ENCODE data around the gene RBAK.
A peak's percentile ranks its signal among the peaks of the same experiment; 100 is the strongest.
"Not testable (repeated sequence)": the region's sequence is repeated elsewhere in the genome, so short reads cannot be mapped to it uniquely, and the experiment has no call there.

RBAK gene

GRCh38 chr7:5045558-5046396 is at the start of gene RBAK:
Gene RBAK (plus strand): TSS chr7:5045860. CDS start chr7:5048077, 2,217 bp downstream.
- DNase-seq, result peak; percentile 82

GRCh38 chr7:4996696-4997222 is 48.9 kb upstream of the RBAK start:
- DNase-seq, result no peak

GRCh38 chr7:4998244-4998643 is 47.4 kb upstream of the RBAK start:
- no peak for DNase-seq

GRCh38 chr7:4998910-4999309 is 46.8 kb upstream of the RBAK start:
- no peak for DNase-seq

GRCh38 chr7:4999369-4999950 is 46.2 kb upstream of the RBAK start:
- no peak for DNase-seq

- no peak for DNase-seq
These were observed 44.7 kb upstream of the RBAK start for GRCh38 chr7:5001003-5001402.

GRCh38 chr7:5001911-5002310 is 43.7 kb upstream of the RBAK start:
- DNase-seq, result no peak

GRCh38 chr7:5005066-5005465 is 40.6 kb upstream of the RBAK start:
- no peak for DNase-seq

- no peak for DNase-seq
These were observed 32.7 kb upstream of the RBAK start for GRCh38 chr7:5012985-5013384.

- not testable (repeated sequence) for DNase-seq
These were observed 29.7 kb upstream of the RBAK start for GRCh38 chr7:5015936-5016335.

- not testable (repeated sequence) for DNase-seq
These were observed 28.0 kb upstream of the RBAK start for GRCh38 chr7:5017626-5018025.

- no peak for DNase-seq
These were observed 25.6 kb upstream of the RBAK start for GRCh38 chr7:5020098-5020497.

- not testable (repeated sequence) for DNase-seq
These were observed 24.6 kb upstream of the RBAK start for GRCh38 chr7:5020976-5021550.

GRCh38 chr7:5023626-5024025 is 22.0 kb upstream of the RBAK start:
- DNase-seq, result not testable (repeated sequence)

- DNase-seq, result not testable (repeated sequence)
These were observed 17.8 kb upstream of the RBAK start for GRCh38 chr7:5027796-5028410.

- not testable (repeated sequence) for DNase-seq
These were observed 12.5 kb upstream of the RBAK start for GRCh38 chr7:5033186-5033585.

- no peak for DNase-seq
These were observed 10.4 kb upstream of the RBAK start for GRCh38 chr7:5035276-5035675.

GRCh38 chr7:5036446-5036845 is 9.2 kb upstream of the RBAK start:
- DNase-seq, result no peak

GRCh38 chr7:5041047-5041446 is 4.6 kb upstream of the RBAK start:
- no peak for DNase-seq

GRCh38 chr7:5043661-5044060 is 2.0 kb upstream of the RBAK start:
- DNase-seq, result no peak

GRCh38 chr7:5046397-5046732 is 705 bp downstream of the RBAK start:
- DNase-seq, result not testable (repeated sequence)

- not testable (repeated sequence) for DNase-seq
These were observed 1.5 kb downstream of the RBAK start for GRCh38 chr7:5047127-5047526.

GRCh38 chr7:5050676-5051075 is 5.0 kb downstream of the RBAK start:
- DNase-seq, result no peak

- not testable (repeated sequence) for DNase-seq
These were observed 6.1 kb downstream of the RBAK start for GRCh38 chr7:5051731-5052130.
